22Rv1 (cell line): ENCODE measurements around the gene TMEM217.

Source experiments
- H3K27ac ChIP-seq: fragments of 450-650 bp; 2 replicates; pipeline ENCODE4 v1.5.1; 2017
- CTCF ChIP-seq: fragments of 450-650 bp; IDR thresholded peaks from 2 replicates; pipeline ENCODE4 v1.5.1; 2017; ENCODE audit warnings: mild to moderate bottlenecking
- ZFX ChIP-seq: fragments of 450-650 bp; IDR thresholded peaks from 2 replicates; pipeline ENCODE4 v1.6.1; 2017; ENCODE audit warnings: antibody characterized with exemption, borderline replicate concordance

Gene TMEM217

GRCh38 chr6:37174196-37174514, 83.8 kb downstream of the TMEM217 start:
- no peak overlapping the region for H3K27ac ChIP-seq
- no peak for TF ChIP-seq CTCF
- no peak for TF ChIP-seq ZFX

GRCh38 chr6:37173493-37174195, 84.3 kb downstream of the TMEM217 start:
- no peak overlapping the region for H3K27ac ChIP-seq
- TF ChIP-seq CTCF (no peak), ZFX (no peak)

- H3K27ac ChIP-seq, result no peak overlapping the region
- no peak for TF ChIP-seq ZFX
- no peak for TF ChIP-seq CTCF
Observed at GRCh38 chr6:37172912-37173492, 84.9 kb downstream of the TMEM217 start.

GRCh38 chr6:37171970-37172812, 85.8 kb downstream of the TMEM217 start:
- H3K27ac ChIP-seq, result peak overlapping the region; percentile 80

GRCh38 chr6:37171201-37171969, 86.6 kb downstream of the TMEM217 start:
- TF ChIP-seq CTCF (no peak), ZFX (no peak)
- peak overlapping the region; percentile 80 for H3K27ac ChIP-seq

More at GRCh38 chr6:37171970-37172812, 85.8 kb downstream of the TMEM217 start:
- TF ChIP-seq CTCF (peak; percentile 87), ZFX (no peak)

GRCh38 chr6:37170273-37171200, 87.4 kb downstream of the TMEM217 start:
- H3K27ac ChIP-seq, result peak overlapping the region; percentile 80
- peak; percentile 32 for TF ChIP-seq CTCF
- TF ChIP-seq ZFX, result no peak
